Loucy (cell line): ENCODE data around the gene FANCL.
"Not testable (repeated sequence)": the region's sequence is repeated elsewhere in the genome, so short reads cannot be mapped to it uniquely, and the experiment has no call there.

Source experiments
- EZH2phosphoT487 ChIP-seq: fragments of 200-600 bp; IDR thresholded peaks from 2 replicates; pipeline ENCODE4 v1.6.1; 2018; ENCODE audit warnings: antibody characterized with exemption, mild to moderate bottlenecking, moderate library complexity, borderline replicate concordance
- TF ChIP-seq, protein P1 (sequence below): fragments of 200-600 bp; sonication (generic); conservative IDR thresholded peaks from 2 replicates; pipeline ENCODE4 v1.5.1; 2014; ENCODE audit warnings: mild to moderate bottlenecking, antibody characterized with exemption, low read length

DNA sequence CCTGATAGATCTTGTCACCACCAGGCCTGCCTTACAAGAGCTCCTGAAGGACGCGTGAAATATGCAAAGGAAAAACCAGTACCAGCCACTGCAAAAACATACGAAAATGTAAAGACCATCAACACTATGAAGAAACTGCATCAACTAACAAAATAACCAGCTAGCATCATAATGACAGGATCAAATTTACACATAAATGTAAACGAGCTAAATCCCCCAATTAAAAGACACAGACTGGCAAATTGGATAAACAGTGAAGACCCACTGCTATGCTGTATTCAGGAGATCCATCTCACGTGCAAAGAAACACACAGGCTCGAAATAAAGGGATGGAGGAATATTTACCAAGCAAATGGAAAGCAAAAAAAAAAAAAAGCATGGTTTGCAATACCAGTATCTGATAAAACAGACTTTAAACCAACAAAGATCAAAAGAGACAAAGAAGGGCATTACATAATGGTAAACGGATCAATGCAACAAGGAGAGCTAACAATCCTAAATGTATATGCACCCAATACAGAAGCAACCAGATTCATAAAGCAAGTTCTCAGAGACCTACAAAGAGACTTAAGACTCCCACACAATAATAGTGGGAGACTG is 70.7 kb downstream of the FANCL start:
- TF ChIP-seq, protein P1, sequence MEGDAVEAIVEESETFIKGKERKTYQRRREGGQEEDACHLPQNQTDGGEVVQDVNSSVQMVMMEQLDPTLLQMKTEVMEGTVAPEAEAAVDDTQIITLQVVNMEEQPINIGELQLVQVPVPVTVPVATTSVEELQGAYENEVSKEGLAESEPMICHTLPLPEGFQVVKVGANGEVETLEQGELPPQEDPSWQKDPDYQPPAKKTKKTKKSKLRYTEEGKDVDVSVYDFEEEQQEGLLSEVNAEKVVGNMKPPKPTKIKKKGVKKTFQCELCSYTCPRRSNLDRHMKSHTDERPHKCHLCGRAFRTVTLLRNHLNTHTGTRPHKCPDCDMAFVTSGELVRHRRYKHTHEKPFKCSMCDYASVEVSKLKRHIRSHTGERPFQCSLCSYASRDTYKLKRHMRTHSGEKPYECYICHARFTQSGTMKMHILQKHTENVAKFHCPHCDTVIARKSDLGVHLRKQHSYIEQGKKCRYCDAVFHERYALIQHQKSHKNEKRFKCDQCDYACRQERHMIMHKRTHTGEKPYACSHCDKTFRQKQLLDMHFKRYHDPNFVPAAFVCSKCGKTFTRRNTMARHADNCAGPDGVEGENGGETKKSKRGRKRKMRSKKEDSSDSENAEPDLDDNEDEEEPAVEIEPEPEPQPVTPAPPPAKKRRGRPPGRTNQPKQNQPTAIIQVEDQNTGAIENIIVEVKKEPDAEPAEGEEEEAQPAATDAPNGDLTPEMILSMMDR, result not testable (repeated sequence)
- not testable (repeated sequence) for TF ChIP-seq EZH2phosphoT487
